CD8-positive, alpha-beta memory T cell (primary cell): ENCODE measurements around the gene KIN. TPM values are rescaled to one million over a fixed set of nuclear protein-coding genes. Genes with fewer than 3 reads are reported as not detected.

ENCODE experiments used
- CTCF ChIA-PET: fragments of 350-600 bp; sonication (Branson Sonifier 250); formaldehyde crosslinking; loops from one replicate; lab custom pipeline; 2021; ENCODE audit warnings: antibody characterized with exemption; lab: Charles Lee
- POLR2A ChIA-PET: fragments of 350-600 bp; sonication (Branson Sonifier 250); formaldehyde crosslinking; loops from one replicate; lab custom pipeline; 2021; ENCODE audit warnings: antibody characterized with exemption; lab: Charles Lee
- DNase-seq, 5 donors: peaks; one replicate each; pipeline versions ENCODE4 v3.0.0 to v3.0.0-alpha.2; 2020 to 2022; ENCODE audit warnings: mixed read lengths in 1 of 5
- H3K27ac ChIP-seq: one replicate; pipeline ENCODE4 v1.7.0; 2013; ENCODE audit warnings: low read depth, mild to moderate bottlenecking, low read length, moderate library complexity
- H3K27me3 ChIP-seq: 2 replicates; pipeline ENCODE4 v1.7.0; 2013; ENCODE audit warnings: low read length, mild to moderate bottlenecking; ENCODE audit not compliant: insufficient read depth, poor library complexity, severe bottlenecking
- H3K36me3 ChIP-seq: 2 replicates; pipeline ENCODE4 v1.7.0; 2013; ENCODE audit warnings: mild to moderate bottlenecking, low read length, moderate library complexity; ENCODE audit not compliant: insufficient read depth
- H3K4me1 ChIP-seq: 2 replicates; pipeline ENCODE4 v1.7.0; 2013; ENCODE audit warnings: mild to moderate bottlenecking, low read length, moderate library complexity; ENCODE audit not compliant: insufficient read depth
- H3K4me3 ChIP-seq: 2 replicates; pipeline ENCODE4 v1.7.0; 2013; ENCODE audit warnings: mild to moderate bottlenecking, low read length
- H3K9me3 ChIP-seq: 2 replicates; pipeline ENCODE4 v1.7.0; 2013; ENCODE audit warnings: mild to moderate bottlenecking, low read length
- H3K27ac Mint-ChIP-seq, 8 donors: one replicate each; pipeline ENCODE4 v1.8.0; 2020 to 2021; ENCODE audit warnings: mixed read lengths in 8 of 8, mild to moderate bottlenecking in 6 of 8, inconsistent platforms in 3 of 8, moderate library complexity in 3 of 8
- H3K27me3 Mint-ChIP-seq, 2 donors: one replicate each; pipeline ENCODE4 v1.8.0; 2020 to 2021; ENCODE audit warnings: mixed read lengths in 2 of 2, mild to moderate bottlenecking in 1 of 2, moderate library complexity in 1 of 2
- H3K36me3 Mint-ChIP-seq, 3 donors: one replicate each; pipeline ENCODE4 v1.8.0; 2020 to 2021; ENCODE audit warnings: mixed read lengths in 3 of 3, inconsistent platforms in 1 of 3, mild to moderate bottlenecking in 1 of 3
- H3K4me1 Mint-ChIP-seq, 3 donors: one replicate each; pipeline ENCODE4 v1.8.0; 2020 to 2021; ENCODE audit warnings: mixed read lengths in 3 of 3, inconsistent platforms in 1 of 3, mild to moderate bottlenecking in 1 of 3
- H3K4me3 Mint-ChIP-seq, 7 donors: one replicate each; pipeline ENCODE4 v1.8.0; 2020 to 2021; ENCODE audit warnings: mixed read lengths in 7 of 7, mild to moderate bottlenecking in 6 of 7, moderate library complexity in 4 of 7, inconsistent platforms in 2 of 7
- H3K9me3 Mint-ChIP-seq, 5 donors: one replicate each; pipeline ENCODE4 v1.8.0; 2020 to 2022; ENCODE audit warnings: mixed read lengths in 5 of 5, mild to moderate bottlenecking in 3 of 5, moderate library complexity in 2 of 5, inconsistent platforms in 1 of 5
- polyA plus RNA-seq: library from polyadenylated mRNA; unstranded; fragments of 300-500 nt; fragmentation: Illumina TruSeq; gene quantifications from one replicate; pipeline ENCODE4 v1.2.3, GENCODE V29; 2021
- total RNA-seq, 2 experiments: library from RNA; stranded (reverse); gene quantifications; one replicate each; pipeline ENCODE4 v1.2.3, GENCODE V29; 2021

KIN gene
- total and polyA plus RNA-seq, 3 experiments from 2014 or later = 4.8 to 17.7 (median 15.4) TPM

DNA sequence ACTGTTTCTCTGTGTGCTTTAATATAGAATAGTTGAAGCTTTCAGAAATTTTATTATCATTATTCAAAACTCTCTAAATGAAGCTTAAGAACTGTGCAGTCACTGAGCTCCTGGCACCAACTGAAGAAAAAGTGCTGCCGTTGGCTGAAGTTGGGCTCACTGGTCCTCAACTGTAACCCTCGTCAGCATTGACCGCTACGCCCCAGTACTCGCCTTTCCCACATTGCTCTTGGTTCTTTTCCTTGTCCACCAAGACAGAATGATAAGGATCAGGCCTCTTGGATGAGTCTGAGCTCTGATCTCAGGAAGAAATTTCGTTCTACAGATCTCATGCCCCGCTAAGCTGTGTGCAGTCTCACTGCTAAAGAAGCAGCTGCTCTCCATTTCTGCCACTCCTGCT is 22.6 kb upstream of the KIN start:
- Mint-ChIP-seq H3K4me1 (no peaks in the 10 kb centered on the region), H3K9me3 (no peaks in the 10 kb centered on the region), H3K36me3 (peaks cover 5 to 24% (median 5%) of the 10 kb centered on the region in 3 donors), H3K27me3 (peaks cover 0 to 8% of the 10 kb centered on the region in 2 donors), H3K27ac (peak overlapping the region in 2 of 8 donors; percentile 2 to 24), H3K4me3 (no peak overlapping the region)
- Histone ChIP-seq H3K27ac (no peak overlapping the region), H3K9me3 (no peaks in the 10 kb centered on the region), H3K36me3 (peaks cover 13% of the 10 kb centered on the region), H3K4me3 (no peak overlapping the region), H3K27me3 (no peaks in the 10 kb centered on the region), H3K4me1 (no peaks in the 10 kb centered on the region)
- POLR2A ChIA-PET = no interaction called here
- no peak for DNase-seq
- CTCF ChIA-PET = no interaction called here

DNA sequence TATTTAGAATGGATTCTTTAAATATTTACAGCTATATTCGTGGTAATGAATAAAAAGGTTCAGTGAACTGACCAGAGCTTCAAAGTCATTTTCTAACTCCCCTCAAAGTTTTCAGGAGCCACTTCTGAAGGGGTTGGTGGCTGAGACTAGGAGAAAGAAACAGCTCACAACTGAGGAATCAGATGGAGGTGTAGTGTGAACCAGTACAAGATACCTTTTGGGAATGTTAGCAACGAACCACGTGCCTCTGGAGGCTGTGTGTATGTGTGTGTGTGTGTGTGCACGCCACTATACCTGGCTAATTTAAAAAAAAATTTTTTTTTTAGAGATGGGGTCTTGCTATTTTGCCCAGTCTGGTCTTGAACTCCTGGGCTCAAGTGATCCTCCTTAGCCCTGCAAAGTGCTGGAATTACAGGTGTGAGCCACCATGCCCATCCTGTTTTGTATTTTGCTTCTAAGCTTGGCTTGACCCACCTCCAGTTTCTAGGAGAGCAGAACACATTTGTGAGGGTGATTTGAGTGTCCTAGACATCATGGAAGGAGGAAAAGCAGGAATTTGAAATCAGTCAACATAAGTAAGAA is 21.0 kb upstream of the KIN start:
- POLR2A ChIA-PET = interaction anchor here (1.6 kb wide), 1 partner anchor 9 kb away, joined by 8 read pairs; the partner anchor contains the start of gene TAF3

DNA sequence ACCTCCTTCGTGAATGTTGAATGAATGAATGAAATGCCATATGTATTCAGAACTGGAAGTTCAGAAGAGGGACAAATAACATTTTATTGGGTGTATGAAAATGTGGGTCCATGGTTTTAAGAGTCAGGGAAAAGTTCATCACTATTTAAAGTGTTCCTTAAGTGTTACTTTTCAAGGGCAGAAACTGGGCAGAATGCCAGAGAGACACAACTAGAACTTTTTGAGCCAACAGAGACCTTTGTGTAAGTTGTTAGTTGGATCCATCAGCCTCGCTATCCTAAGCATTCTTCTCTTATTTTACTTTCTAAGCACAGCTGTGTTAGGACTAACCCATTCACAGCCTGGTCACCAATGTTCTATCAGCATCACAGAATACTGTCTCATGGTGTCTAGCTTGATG is 16.9 kb upstream of the KIN start:
- POLR2A ChIA-PET = no interaction called here
- no peak overlapping the region for H3K4me3 ChIP-seq
- H3K9me3 ChIP-seq = no peaks in the 10 kb centered on the region
- H3K4me1 Mint-ChIP-seq = peaks cover 0 to 3% (median 0%) of the 10 kb centered on the region in 3 donors
- no peaks in the 10 kb centered on the region for H3K9me3 Mint-ChIP-seq
- no peak for DNase-seq
- CTCF ChIA-PET = no interaction called here
- H3K27me3 Mint-ChIP-seq = no peaks in the 10 kb centered on the region
- H3K27me3 ChIP-seq = no peaks in the 10 kb centered on the region
- no peak overlapping the region for H3K27ac ChIP-seq
- H3K4me1 ChIP-seq = no peaks in the 10 kb centered on the region
- no peak overlapping the region for H3K4me3 Mint-ChIP-seq
- peak overlapping the region in 2 of 8 donors; percentile 36 to 43 for H3K27ac Mint-ChIP-seq
- peaks cover 5 to 77% (median 25%) of the 10 kb centered on the region in 3 donors for H3K36me3 Mint-ChIP-seq
- H3K36me3 ChIP-seq = peaks cover 63% of the 10 kb centered on the region

More for the DNA sequence above, 21.0 kb upstream of the KIN start:
- no peaks in the 10 kb centered on the region for H3K9me3 Mint-ChIP-seq
- CTCF ChIA-PET = no interaction called here
- H3K4me3 Mint-ChIP-seq = no peak overlapping the region
- Histone ChIP-seq H3K4me1 (no peaks in the 10 kb centered on the region), H3K9me3 (no peaks in the 10 kb centered on the region), H3K4me3 (no peak overlapping the region), H3K27me3 (no peaks in the 10 kb centered on the region), H3K36me3 (peaks cover 28% of the 10 kb centered on the region), H3K27ac (no peak overlapping the region)
- H3K27ac Mint-ChIP-seq = no peak overlapping the region
- H3K4me1 Mint-ChIP-seq = no peaks in the 10 kb centered on the region
- H3K27me3 Mint-ChIP-seq = no peaks in the 10 kb centered on the region
- peaks cover 5 to 39% (median 11%) of the 10 kb centered on the region in 3 donors for H3K36me3 Mint-ChIP-seq
- DNase-seq = no peak

DNA sequence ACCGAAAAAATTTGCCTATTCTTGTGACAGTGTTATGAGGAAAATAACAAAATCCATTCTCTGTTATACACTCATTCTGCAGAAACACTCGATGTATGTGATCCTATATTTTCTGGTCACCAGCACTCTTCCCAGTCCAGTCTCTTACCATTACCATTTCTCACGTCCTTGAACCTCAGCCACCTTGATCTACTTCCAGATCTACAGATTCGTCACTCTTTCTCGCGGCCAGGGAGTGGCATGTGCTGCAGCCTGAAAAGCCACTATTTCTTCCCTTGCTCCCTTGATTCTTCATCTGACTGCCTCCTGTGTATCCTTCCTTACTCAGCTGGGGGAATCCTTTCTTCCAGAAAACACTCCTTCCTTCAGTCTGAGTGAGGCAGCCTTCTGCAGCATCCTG is 16.4 kb upstream of the KIN start:
- H3K27me3 Mint-ChIP-seq = no peaks in the 10 kb centered on the region
- peaks cover 0 to 3% (median 0%) of the 10 kb centered on the region in 3 donors for H3K4me1 Mint-ChIP-seq
- H3K27ac Mint-ChIP-seq = peak overlapping the region in 1 of 8 donors; percentile 27
- H3K4me1 ChIP-seq = no peaks in the 10 kb centered on the region
- peaks cover 5 to 82% (median 26%) of the 10 kb centered on the region in 3 donors for H3K36me3 Mint-ChIP-seq
- H3K9me3 Mint-ChIP-seq = no peaks in the 10 kb centered on the region
- peaks cover 68% of the 10 kb centered on the region for H3K36me3 ChIP-seq
- no peaks in the 10 kb centered on the region for H3K27me3 ChIP-seq
- no peak overlapping the region for H3K4me3 ChIP-seq
- H3K4me3 Mint-ChIP-seq = no peak overlapping the region
- ChIA-PET POLR2A (no interaction called here), CTCF (no interaction called here)
- H3K9me3 ChIP-seq = no peaks in the 10 kb centered on the region
- H3K27ac ChIP-seq = no peak overlapping the region
- DNase-seq = no peak

DNA sequence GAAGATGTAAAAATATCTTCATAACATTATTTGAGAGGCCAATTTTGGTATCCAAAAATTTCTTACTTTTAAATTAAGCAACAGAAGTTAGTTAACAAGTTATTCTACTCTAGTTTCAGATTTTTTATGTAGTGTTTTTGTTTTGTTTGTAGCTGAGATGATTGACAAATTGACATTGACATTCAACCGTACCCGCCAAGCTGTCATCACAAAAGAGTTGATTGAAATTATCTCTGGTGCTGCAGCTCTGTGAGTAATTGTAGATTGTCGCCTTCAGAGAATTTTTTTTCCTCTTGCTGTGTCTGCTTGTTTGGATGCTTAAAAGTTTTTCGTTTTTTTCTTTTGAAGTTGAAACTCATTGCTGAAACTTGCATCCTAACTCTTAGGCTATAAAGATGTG is 14.8 kb upstream of the KIN start:
- Histone ChIP-seq H3K27me3 (no peaks in the 10 kb centered on the region), H3K9me3 (no peaks in the 10 kb centered on the region), H3K4me1 (no peaks in the 10 kb centered on the region), H3K4me3 (no peak overlapping the region), H3K36me3 (peaks cover 71% of the 10 kb centered on the region), H3K27ac (no peak overlapping the region)
- CTCF ChIA-PET = no interaction called here
- H3K4me3 Mint-ChIP-seq = no peak overlapping the region
- H3K4me1 Mint-ChIP-seq = peaks cover 0 to 3% (median under 1%) of the 10 kb centered on the region in 3 donors
- H3K9me3 Mint-ChIP-seq = no peaks in the 10 kb centered on the region
- no peak overlapping the region for H3K27ac Mint-ChIP-seq
- DNase-seq = no peak
- peaks cover 5 to 88% (median 26%) of the 10 kb centered on the region in 3 donors for H3K36me3 Mint-ChIP-seq
- POLR2A ChIA-PET = no interaction called here
- H3K27me3 Mint-ChIP-seq = no peaks in the 10 kb centered on the region

DNA sequence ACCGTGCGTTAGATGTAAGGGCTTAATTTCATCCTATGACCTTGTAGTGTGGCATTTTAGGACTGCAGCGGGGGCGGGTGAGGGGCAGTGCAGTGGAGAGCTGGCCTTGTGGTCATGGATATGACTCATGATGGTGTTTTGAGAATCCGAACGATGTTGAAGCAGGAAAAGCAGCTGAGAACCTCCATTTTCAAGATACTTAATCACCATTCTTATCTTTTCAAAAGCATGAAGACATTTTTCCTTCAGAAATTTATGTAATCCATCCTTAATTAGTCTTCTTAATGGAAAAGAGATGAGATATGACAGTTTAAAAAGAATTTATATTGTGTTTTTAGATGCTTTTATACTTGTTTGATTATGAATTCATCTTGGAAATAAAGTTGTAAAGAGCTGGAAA is 9.8 kb upstream of the KIN start:
- Histone ChIP-seq H3K4me3 (no peak overlapping the region), H3K27ac (no peak overlapping the region), H3K36me3 (peaks cover 40% of the 10 kb centered on the region), H3K27me3 (no peaks in the 10 kb centered on the region), H3K9me3 (no peaks in the 10 kb centered on the region), H3K4me1 (peaks cover 10% of the 10 kb centered on the region)
- POLR2A ChIA-PET = interaction anchor here (1.3 kb wide), 1 partner anchor 9 kb away, joined by 3 read pairs; the partner anchor contains the start of gene ATP5F1C
- Mint-ChIP-seq H3K27me3 (no peaks in the 10 kb centered on the region), H3K4me3 (no peak overlapping the region), H3K27ac (peak overlapping the region in 1 of 8 donors; percentile 33), H3K36me3 (peaks cover 6 to 76% (median 22%) of the 10 kb centered on the region in 3 donors), H3K4me1 (peaks cover 39 to 45% (median 42%) of the 10 kb centered on the region in 3 donors), H3K9me3 (no peaks in the 10 kb centered on the region)
- CTCF ChIA-PET = interaction anchor here (1.8 kb wide), 1 partner anchor 10 kb away, joined by 4 read pairs; the partner anchor contains the start of genes ATP5F1C and KIN
- DNase-seq = no peak

DNA sequence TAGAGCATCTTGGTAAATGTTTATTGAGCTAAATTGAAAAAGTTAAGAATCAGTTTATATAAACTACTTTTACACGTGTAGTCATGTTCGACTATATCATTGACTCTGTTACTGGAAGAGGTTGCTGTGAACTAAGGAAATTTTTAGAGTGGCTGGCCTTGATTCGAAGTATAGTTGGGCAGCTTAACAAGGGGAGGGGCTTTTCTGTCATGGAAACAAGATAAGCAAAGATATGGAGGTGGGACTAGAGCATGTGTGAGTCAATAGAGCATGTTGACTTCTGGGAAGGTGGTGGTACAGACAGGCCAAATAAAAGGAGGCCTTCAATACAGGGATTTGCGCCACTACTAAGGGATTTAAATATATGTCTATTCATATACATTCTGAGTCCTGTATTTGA is 7.8 kb upstream of the KIN start:
- peaks cover 25% of the 10 kb centered on the region for H3K4me1 ChIP-seq
- DNase-seq = no peak
- H3K27ac ChIP-seq = no peak overlapping the region
- POLR2A ChIA-PET = no interaction called here
- H3K9me3 ChIP-seq = no peaks in the 10 kb centered on the region
- peak overlapping the region in 3 of 8 donors; percentile 0 to 31 (median 4) for H3K27ac Mint-ChIP-seq
- no peak overlapping the region for H3K4me3 ChIP-seq
- no peaks in the 10 kb centered on the region for H3K9me3 Mint-ChIP-seq
- peaks cover 21% of the 10 kb centered on the region for H3K36me3 ChIP-seq
- H3K4me1 Mint-ChIP-seq = peaks cover 55 to 65% (median 62%) of the 10 kb centered on the region in 3 donors
- H3K36me3 Mint-ChIP-seq = peaks cover 6 to 73% (median 20%) of the 10 kb centered on the region in 3 donors
- CTCF ChIA-PET = interaction anchor here (1.8 kb wide), 1 partner anchor 8 kb away, joined by 4 read pairs; the partner anchor contains the start of genes ATP5F1C and KIN
- peak overlapping the region in 1 of 7 donors; percentile 21 for H3K4me3 Mint-ChIP-seq
- no peaks in the 10 kb centered on the region for H3K27me3 ChIP-seq
- H3K27me3 Mint-ChIP-seq = no peaks in the 10 kb centered on the region

DNA sequence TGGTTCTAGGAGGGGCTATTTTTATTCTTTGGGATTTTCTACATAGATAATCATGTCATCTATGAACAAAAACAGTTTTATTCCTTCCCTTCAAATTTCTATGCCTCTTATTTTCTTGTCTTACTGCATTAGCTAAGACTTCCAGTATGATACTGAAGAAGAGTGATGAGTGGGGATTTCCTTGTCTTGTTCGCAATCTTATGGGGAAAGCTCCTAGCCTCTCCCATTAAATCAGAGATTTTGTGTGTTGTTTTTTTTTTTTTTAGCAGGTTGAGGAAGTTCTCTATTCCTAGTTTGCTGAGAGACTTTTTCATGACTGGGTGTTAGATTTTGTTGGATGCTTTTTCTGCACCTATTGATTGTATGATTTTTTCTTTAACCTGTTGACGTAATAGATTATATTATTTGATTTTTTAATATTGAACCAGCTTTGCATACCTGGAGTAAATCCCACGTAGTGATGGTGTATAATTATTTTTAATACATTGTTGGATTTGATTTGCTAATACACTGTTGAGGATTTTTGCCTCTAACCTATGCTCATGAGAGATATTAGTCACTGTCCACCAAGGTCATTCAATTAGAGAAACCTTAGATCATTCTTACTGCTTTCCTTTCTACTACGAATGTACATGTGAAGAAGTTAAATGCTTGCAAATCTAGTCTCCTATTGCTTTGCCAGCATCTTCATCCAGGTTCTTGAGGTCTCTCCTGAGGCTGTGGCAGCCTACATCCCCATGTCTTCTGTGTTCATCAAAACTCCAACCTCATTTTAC is 6.6 kb upstream of the KIN start:
- Histone ChIP-seq H3K4me1 (peaks cover 36% of the 10 kb centered on the region), H3K27ac (no peak overlapping the region), H3K27me3 (no peaks in the 10 kb centered on the region), H3K4me3 (no peak overlapping the region), H3K9me3 (no peaks in the 10 kb centered on the region), H3K36me3 (peaks cover 14% of the 10 kb centered on the region)
- peak overlapping the region in 6 of 8 donors; percentile 10 to 64 (median 29) for H3K27ac Mint-ChIP-seq
- ChIA-PET CTCF (no interaction called here), POLR2A (no interaction called here)
- no peaks in the 10 kb centered on the region for H3K9me3 Mint-ChIP-seq
- H3K27me3 Mint-ChIP-seq = no peaks in the 10 kb centered on the region
- peaks cover 6 to 67% (median 18%) of the 10 kb centered on the region in 3 donors for H3K36me3 Mint-ChIP-seq
- no peak for DNase-seq
- peak overlapping the region in 1 of 7 donors; percentile 13 for H3K4me3 Mint-ChIP-seq
- peaks cover 63 to 76% (median 74%) of the 10 kb centered on the region in 3 donors for H3K4me1 Mint-ChIP-seq
